Daoy (cell line): ENCODE results near the gene MBD6. TPM values are rescaled to one million over a fixed set of nuclear protein-coding genes. Genes with fewer than 3 reads are reported as not detected.
"Not testable (repeated sequence)": the region's sequence is repeated elsewhere in the genome, so short reads cannot be mapped to it uniquely, and the experiment has no call there.

Experiments
- DNase-seq: peaks from one replicate; pipeline ENCODE4 v3.0.0-alpha.2; 2015; ENCODE audit warnings: low read depth
- total RNA-seq: library from RNA; depleted of rRNA; stranded (reverse); fragments of >200 nt; shearing (Covaris generic); gene quantifications from 2 replicates; pipeline ENCODE4 v1.2.3, GENCODE V29; 2014

The MBD6 gene
- total RNA-seq, 1 experiment from 2014 or later, result 0.91 TPM

- no peak for DNase-seq
Observed at GRCh38 chr12:57550641-57551549, 28.3 kb downstream of the MBD6 start.

GRCh38 chr12:57551637-57552305, 29.1 kb downstream of the MBD6 start:
- DNase-seq, result no peak

- DNase-seq, result no peak
Observed at GRCh38 chr12:57552306-57552651, 29.7 kb downstream of the MBD6 start.

GRCh38 chr12:57552835-57553313, 30.2 kb downstream of the MBD6 start:
- DNase-seq, result peak; percentile 74

- no peak for DNase-seq
Observed at GRCh38 chr12:57553343-57554202, 30.9 kb downstream of the MBD6 start.

GRCh38 chr12:57554453-57554852, 31.8 kb downstream of the MBD6 start:
- DNase-seq, result no peak

GRCh38 chr12:57554897-57555296, 32.3 kb downstream of the MBD6 start:
- DNase-seq, result no peak

GRCh38 chr12:57558864-57559263, 36.2 kb downstream of the MBD6 start:
- DNase-seq, result no peak

- no peak for DNase-seq
Observed at GRCh38 chr12:57560516-57560915, 37.9 kb downstream of the MBD6 start.

GRCh38 chr12:57561117-57561516, 38.5 kb downstream of the MBD6 start:
- peak; percentile 27 for DNase-seq

- DNase-seq, result no peak
Observed at GRCh38 chr12:57563358-57563757, 40.7 kb downstream of the MBD6 start.

GRCh38 chr12:57564178-57564740, 41.6 kb downstream of the MBD6 start:
- DNase-seq, result no peak

- DNase-seq, result no peak
Observed at GRCh38 chr12:57568838-57569237, 46.2 kb downstream of the MBD6 start.

GRCh38 chr12:57569858-57570257, 47.2 kb downstream of the MBD6 start:
- DNase-seq, result no peak

- not testable (repeated sequence) for DNase-seq
Observed at GRCh38 chr12:57570438-57570837, 47.8 kb downstream of the MBD6 start.

- no peak for DNase-seq
Observed at GRCh38 chr12:57571926-57572762, 49.5 kb downstream of the MBD6 start.

GRCh38 chr12:57574795-57575194, 52.2 kb downstream of the MBD6 start:
- DNase-seq, result no peak

- DNase-seq, result no peak
Observed at GRCh38 chr12:57575771-57576612, 53.4 kb downstream of the MBD6 start.

GRCh38 chr12:57576613-57577160, 54.1 kb downstream of the MBD6 start:
- DNase-seq, result peak; percentile 32
